GM18861 (cell line): ENCODE data around the gene ELFN2.

Experiments
- ATAC-seq: cut with Tn5 transposase; IDR thresholded peaks from one replicate; pipeline ENCODE4 v1.9.1; 2021; ENCODE audit not compliant: unreplicated experiment

ELFN2 gene

GRCh38 chr22:37454857-37455686, 27.8 kb upstream of the ELFN2 start:
- ATAC-seq = no peak

GRCh38 chr22:37453696-37454095, 26.4 kb upstream of the ELFN2 start:
- ATAC-seq = no peak

DNA sequence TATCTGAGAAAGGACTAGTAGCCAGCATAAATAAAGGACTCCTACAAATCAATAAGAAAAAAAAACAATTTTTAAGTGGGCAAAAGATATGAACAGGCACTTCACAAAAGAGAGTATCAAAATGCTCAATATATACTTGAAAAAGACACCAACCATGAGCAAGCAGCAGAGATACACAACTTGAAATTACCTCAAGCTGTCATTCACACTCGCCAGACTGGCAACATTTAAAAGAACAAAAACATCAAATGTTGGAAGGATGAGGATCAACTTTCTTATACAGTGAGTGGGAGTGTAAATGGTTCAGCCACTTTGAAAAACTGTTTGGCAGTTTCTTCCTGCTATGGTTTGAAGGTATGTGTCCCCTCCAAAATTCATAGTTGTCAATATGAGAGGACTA, 23.9 kb upstream of the ELFN2 start:
- ATAC-seq = no peak

DNA sequence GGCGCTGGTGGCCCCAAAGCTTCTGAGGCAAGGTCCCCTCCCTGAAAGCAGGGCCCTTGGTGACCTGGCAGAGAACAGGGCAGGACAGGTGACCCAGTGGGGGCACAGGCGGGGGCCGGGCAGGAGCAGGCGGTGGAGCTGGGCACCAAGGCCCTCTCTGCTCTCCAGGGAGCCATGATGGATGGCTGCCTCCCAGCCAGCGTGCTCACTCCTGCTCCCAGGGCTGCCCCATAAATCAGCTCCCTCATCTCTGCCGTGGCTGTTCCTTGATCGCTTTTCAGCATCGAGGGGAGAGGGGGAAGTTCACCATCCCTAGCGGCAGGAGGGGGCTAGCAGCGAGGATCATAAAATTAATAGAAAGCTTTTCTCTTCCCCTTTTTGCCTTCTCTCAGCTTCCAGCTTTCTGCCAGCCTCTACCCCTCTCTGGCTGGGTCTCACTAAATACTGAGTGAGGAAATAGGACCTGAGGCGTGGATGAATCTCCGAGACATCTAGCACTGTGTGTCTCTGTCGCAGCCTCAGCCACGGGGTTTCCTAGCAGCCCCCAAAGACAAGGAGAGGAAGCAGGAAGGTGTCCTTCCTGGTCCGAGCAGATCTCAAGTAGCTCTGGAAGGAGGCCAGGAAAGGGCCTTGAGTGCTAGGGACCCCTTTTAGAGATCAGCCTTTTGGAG, 22.2 kb upstream of the ELFN2 start:
- no peak for ATAC-seq

DNA sequence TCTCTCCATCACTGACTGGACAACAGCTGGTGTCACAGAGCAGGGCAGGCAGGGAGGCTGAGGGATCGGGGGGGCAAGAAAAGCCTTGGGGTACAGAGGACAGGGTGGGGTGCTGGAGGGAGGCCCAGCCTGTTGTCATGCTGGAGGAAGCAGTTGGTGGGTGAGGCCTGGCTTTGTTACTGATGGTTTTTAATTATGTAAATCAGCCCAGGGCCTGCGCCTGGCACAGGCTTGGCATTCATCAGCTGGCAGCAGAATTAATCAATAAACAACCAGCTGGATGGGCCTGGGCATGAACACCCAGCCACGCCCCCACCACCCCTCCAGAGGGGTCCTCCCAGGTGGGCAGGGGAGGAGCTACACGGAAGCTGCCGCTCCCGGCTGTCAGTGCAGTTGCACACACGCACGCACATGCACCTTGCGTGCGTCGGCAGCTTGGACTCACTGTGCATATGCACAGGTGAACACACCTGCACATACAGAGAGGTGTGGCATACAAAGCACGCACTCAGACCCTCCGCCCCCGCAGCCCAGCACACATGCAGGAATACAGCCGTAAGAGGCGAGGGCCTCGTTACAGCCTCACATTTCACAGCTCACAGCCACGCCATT, 21.3 kb upstream of the ELFN2 start:
- ATAC-seq = no peak

GRCh38 chr22:37445501-37445900, 18.2 kb upstream of the ELFN2 start:
- ATAC-seq = no peak

GRCh38 chr22:37443977-37444376, 16.7 kb upstream of the ELFN2 start:
- ATAC-seq = no peak

GRCh38 chr22:37443086-37443485, 15.8 kb upstream of the ELFN2 start:
- ATAC-seq = no peak

GRCh38 chr22:37442537-37442936, 15.3 kb upstream of the ELFN2 start:
- no peak for ATAC-seq

DNA sequence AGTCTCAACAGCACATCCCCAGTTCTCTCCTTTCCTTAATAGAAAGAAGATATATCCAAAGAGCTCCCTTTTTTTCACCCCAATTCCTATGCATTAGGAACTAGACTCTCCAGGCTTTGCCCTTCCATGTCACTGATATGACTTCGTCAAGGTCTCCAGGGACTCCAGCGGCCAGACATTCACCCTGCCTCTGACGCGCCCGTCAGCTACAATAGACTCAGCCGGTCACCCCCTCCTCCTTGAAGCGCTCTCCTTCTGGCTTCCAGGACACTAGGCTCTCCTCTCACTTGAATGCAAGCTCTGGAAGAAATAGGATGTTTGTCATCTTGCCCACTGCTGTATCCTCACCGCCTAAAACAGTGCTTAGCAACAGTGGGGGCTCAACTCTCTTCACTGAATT, 14.9 kb upstream of the ELFN2 start:
- ATAC-seq = no peak

- ATAC-seq = no peak
Measured at GRCh38 chr22:37440875-37441274, 13.6 kb upstream of the ELFN2 start.

DNA sequence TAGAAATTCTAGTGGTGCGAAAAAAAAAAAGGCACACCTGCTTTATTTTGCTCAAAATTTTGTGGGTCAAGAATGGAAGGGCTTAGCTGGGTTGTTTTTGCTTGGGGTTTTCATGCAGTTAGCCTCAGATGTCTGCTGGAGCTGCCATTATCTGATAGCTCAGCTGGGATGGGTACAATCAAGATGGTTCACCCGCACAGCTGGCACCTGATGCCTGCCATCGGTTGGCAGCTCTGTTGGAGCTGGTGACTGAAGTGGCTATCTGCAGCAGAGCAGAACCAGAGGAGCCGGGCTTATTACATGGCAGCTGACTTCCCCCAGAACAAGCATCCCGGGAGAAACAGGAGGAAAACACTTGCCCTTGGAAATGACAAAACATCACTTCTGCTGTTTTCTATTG, 12.1 kb upstream of the ELFN2 start:
- ATAC-seq = no peak

GRCh38 chr22:37435970-37436603, 8.8 kb upstream of the ELFN2 start:
- no peak for ATAC-seq

GRCh38 chr22:37433786-37434185, 6.5 kb upstream of the ELFN2 start:
- no peak for ATAC-seq

- no peak for ATAC-seq
Measured at GRCh38 chr22:37432708-37433054, 5.4 kb upstream of the ELFN2 start.

- ATAC-seq = no peak
Measured at GRCh38 chr22:37431801-37432707, 4.8 kb upstream of the ELFN2 start.

- no peak for ATAC-seq
Measured at GRCh38 chr22:37431366-37431765, 4.1 kb upstream of the ELFN2 start.

DNA sequence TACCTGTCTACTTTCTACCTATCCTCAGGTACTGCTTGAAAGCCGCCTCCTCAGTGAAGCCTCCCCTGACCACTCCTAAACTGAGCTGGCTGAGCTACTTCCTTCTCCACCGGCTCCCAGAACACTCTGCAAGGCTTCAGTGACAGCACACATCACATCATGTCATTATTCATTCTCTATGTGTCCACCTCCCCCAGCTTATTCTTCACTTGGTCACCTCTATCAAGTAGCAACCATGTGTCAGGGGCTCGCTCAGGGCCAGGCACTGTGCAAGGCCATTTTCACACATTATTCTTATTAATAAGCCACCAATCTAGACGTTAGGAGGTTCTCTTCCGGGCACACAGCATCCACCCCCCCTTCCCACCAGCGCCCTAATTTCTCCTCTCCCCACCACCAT, 3.7 kb upstream of the ELFN2 start:
- no peak for ATAC-seq

DNA sequence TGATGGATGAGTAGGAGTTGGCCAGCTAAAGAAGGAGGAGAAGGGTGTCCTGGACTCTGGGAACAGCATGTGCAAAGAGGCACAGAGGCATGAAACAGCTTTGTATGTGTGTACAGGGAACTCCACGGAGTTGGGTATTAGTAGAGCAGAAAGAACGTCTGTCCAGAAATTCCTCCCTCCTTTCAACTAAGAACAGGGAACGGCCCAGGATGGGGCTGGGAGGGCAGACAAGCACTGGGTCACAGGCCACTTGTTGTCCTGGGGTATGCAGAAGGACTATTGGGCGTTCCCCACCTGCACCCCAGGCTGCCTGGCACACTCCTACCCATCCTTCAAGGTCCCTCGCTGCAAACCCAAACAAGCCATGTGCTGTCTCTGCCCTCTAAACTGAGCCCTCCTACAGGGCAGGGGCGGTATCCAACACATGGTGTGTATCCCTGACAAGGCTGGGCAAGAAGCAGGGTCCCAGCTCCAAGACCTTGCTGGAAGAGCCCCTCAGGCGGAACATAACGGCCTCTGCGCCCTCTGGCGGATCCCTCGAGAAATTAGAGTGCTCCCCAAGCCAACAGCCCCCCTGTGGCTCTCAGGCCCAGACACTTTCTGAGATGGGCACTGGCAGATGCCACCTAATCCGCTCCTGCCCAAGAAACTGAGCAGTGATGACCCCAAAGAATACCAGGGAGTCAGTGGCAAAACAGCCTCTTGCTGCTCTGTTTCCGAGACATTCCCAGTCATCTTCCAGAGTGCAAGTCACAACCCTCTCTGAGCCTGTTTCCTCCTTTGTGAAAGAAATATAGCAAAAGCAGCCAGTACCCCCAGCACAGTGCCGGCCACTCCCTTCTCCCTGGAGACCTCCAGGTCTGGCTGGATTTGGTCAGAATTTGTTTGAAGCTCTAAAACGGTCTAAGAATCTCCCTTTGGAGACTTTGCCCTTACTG, 1.6 kb upstream of the ELFN2 start:
- ATAC-seq = no peak
